GM12872 (cell line): Measurements from ENCODE around the gene AKAP13.

Experiments
- TF ChIP-seq, protein P1 (sequence below): IDR thresholded peaks from 3 replicates; pipeline ENCODE4 v1.5.1; 2011; ENCODE audit warnings: low read depth, mild to moderate bottlenecking, low read length, moderate library complexity; ENCODE audit not compliant: insufficient read depth

AKAP13 gene

DNA sequence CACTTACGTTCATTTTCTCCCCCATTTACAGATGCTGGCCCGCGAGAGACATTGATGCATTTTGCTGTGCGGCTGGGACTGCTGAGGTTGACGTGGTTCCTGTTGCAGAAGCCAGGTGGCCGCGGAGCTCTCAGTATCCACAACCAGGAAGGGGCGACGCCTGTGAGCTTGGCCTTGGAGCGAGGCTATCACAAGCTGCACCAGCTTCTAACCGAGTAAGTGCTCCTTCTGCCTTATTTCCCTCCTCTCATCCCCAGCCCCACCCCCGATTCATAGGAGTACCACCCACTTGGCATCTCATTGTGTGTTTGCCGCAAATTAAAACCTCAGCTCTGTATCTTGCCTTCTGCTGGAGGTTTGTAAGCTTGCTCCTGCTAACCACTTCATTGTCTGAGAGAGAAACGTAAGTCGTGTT lies 163.3 kb downstream of the AKAP13 start:
- TF ChIP-seq, protein P1, sequence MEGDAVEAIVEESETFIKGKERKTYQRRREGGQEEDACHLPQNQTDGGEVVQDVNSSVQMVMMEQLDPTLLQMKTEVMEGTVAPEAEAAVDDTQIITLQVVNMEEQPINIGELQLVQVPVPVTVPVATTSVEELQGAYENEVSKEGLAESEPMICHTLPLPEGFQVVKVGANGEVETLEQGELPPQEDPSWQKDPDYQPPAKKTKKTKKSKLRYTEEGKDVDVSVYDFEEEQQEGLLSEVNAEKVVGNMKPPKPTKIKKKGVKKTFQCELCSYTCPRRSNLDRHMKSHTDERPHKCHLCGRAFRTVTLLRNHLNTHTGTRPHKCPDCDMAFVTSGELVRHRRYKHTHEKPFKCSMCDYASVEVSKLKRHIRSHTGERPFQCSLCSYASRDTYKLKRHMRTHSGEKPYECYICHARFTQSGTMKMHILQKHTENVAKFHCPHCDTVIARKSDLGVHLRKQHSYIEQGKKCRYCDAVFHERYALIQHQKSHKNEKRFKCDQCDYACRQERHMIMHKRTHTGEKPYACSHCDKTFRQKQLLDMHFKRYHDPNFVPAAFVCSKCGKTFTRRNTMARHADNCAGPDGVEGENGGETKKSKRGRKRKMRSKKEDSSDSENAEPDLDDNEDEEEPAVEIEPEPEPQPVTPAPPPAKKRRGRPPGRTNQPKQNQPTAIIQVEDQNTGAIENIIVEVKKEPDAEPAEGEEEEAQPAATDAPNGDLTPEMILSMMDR = no peak

- TF ChIP-seq, protein P1 = no peak
Observed at GRCh38 chr15:85545185-85545584, 164.8 kb downstream of the AKAP13 start.

- TF ChIP-seq, protein P1 = no peak
Observed at GRCh38 chr15:85545752-85546151, 165.3 kb downstream of the AKAP13 start.

DNA sequence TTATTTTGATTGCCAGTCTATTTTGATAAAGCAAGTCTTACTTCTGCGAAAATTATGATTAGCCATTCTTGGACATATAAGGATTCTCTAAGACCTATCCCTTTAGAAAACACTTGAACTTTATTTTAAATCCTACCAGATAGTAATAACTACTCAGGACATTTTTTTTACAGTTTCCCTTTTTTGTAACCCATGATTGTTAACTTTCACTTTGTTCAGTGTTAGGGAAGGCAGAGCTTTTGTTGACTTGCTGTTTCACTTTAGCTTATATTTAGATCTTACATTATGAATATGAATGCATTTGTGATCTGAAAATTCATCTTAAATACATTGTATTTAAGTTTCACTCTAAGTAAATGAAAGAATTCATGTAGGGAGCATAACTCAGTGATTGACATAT lies 167.0 kb downstream of the AKAP13 start:
- TF ChIP-seq, protein P1 = no peak

GRCh38 chr15:85550283-85550682 lies 169.9 kb downstream of the AKAP13 start:
- TF ChIP-seq, protein P1 = no peak

- TF ChIP-seq, protein P1 = no peak
Observed at GRCh38 chr15:85551221-85551832, 170.9 kb downstream of the AKAP13 start.

- TF ChIP-seq, protein P1 = no peak
Observed at GRCh38 chr15:85554852-85555521, 174.6 kb downstream of the AKAP13 start.
